Astrocyte of the spinal cord (primary cell): ENCODE measurements around the gene TMEM198.
A peak's percentile ranks its signal among the peaks of the same experiment; 100 is the strongest.

Experiments used
- DNase-seq: peaks from one replicate; pipeline ENCODE4 v3.0.0; 2011; ENCODE audit warnings: low read depth, low spot score
- H3K4me3 ChIP-seq: 2 replicates; pipeline ENCODE4 v1.5.1; 2011; ENCODE audit warnings: low read depth, mild to moderate bottlenecking, low read length, moderate library complexity
- CTCF ChIP-seq: IDR thresholded peaks from 2 replicates; pipeline ENCODE4 v1.5.1; 2012; ENCODE audit warnings: low read depth, mild to moderate bottlenecking, low read length, inconsistent platforms
- in situ Hi-C: cut with HindIII; loops from 2 replicates; pipeline ENCODE4 v1.10.0; 2017; ENCODE audit warnings: low sequenced_read_pairs

Gene TMEM198

DNA sequence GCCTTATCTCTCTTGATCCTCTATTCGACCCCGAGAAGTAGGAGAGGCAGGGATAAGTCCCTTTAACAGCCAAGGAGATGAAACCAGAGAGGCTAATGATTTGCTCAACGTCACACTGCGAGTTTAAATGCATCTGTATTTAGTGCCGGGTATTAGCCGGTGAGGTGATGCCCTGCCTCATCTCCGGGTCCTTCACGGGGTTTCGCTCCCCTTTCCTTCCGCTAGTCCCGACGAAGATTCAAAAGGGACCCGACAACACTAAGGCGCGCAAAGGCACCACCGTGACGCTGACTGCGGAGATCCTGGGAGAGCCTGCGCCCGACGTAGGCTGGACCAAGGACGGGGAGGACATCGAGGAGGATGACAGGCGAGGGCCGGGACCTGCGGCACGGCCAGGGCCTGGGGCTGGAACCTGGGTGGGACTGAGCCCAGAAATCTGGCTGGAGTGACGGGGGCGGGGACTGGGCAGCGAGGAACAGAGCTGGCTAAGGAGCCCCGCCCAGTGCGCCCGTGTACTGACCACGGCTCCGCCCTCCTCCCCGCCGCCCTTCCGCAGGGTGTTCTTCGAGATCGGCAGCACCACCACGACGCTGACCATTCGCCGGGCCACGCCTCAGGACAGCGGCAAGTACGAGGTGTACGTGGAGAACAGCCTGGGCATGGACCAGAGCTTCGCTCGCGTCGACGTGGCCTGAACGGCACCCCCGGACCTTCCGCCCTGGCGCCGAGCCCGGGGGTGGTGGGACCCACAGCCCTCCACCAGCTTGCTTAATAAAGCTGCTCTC is 46.1 kb upstream of the TMEM198 start:
- in situ Hi-C loops, result no loop called here
- no peak for TF ChIP-seq CTCF
- DNase-seq, result peak; percentile 75
- peak overlapping the region; percentile 88 for H3K4me3 ChIP-seq

DNA sequence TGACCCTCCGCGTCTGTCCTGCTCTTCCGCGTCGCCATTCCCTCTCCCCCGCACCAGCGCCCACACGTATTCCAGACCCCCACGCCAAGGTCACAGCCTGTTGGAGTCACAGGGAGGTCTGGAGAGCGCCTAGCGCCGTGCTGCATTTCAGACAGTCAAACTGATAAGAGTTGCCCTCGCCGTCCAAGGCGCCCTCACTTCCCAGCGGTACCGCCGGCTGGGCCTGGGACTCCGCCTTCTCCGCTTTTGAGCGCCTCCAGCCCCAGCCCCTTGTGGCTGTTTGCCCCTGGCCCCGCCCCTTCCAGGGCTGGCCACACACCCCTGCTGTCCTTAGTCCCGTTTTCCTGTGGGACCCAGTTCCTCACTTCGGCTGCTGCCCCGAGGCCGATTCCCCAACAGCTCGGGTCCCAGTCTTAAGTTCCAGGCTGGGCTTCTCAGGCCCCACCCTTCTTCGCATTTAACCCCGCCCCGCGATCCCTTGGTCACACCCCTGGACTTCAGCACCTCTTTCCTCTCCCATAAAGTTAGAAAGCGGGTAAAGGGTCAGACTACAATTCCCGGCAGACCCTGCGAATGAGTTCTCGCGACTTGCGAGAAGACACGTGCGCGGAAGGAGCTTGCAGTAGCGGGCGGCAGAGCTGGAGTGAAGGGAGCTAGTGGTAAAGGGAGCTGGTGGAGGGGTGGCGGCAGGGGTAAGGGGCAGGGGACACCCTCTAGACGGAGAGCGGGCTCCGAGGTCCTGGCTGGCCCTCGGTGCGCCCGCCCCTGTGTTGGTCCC is 45.4 kb upstream of the TMEM198 start, which contains the start of gene GMPPA:
Gene GMPPA, plus strand, starts transcription at position 612 of the 778 bp plus-strand sequence. CDS start 1,085 bp downstream, outside the sequence.
- DNase-seq, result peak; percentile 99
- in situ Hi-C loops, result no loop called here
- no peak for TF ChIP-seq CTCF
- H3K4me3 ChIP-seq, result peak within 1 kb of the TSS; percentile 88

DNA sequence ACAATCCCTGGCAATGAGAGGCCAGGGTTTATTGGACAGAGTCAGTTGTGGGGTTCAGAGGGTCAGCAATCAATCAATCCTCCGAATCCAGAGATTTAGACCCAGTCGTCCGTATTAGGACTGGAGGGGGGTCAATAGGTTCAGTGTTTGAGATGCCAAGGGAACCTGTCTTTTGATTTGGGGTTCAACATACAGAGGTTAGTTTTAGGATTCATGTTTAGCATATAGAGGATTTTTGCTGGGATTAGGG is 44.8 kb upstream of the TMEM198 start:
- DNase-seq, result no peak
- peak overlapping the region; percentile 88 for H3K4me3 ChIP-seq
- no peak for TF ChIP-seq CTCF
- in situ Hi-C loops, result no loop called here

DNA sequence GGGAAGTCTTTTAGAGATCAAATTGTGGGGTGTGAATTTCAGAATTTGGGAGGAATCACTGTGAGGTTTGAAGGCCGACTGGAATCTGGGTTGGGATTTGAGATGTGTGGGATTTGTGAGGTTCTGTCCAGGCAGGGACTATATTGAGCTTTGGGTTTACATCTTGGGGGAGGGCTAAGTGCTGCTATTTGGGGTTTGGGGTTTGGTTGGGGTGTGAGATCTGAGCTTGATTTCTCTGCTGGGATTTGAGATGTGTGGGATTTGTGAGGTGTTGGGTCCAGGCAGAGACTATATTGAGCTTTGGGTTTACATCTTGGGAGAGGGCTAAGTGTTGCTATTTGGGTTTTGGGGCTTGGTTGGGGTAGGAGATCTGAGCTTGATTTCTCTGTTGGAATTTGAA is 44.3 kb upstream of the TMEM198 start:
- in situ Hi-C loops, result no loop called here
- peak overlapping the region; percentile 88 for H3K4me3 ChIP-seq
- TF ChIP-seq CTCF, result no peak
- no peak for DNase-seq

DNA sequence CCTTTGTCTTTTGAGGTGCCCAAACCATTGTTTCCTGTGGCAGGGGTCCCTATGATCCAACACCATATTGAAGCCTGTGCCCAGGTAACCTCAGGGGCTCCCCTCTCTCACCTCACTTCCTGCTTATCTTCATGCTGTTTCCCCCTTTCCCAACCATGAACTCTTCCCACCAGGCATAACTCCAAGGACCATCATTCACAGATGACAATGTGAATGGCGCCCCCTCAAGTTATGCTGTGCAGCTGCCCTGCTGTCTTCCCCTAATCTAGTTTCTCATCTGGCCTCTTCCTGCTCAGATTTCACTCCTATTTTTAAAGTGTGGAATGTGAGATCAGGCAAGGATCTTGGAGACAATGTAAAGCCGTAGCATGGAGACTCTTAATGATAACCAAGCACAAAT is 43.7 kb upstream of the TMEM198 start:
- no peak overlapping the region for H3K4me3 ChIP-seq
- peak; percentile 36 for TF ChIP-seq CTCF
- no peak for DNase-seq
- in situ Hi-C loops, result no loop called here

GRCh38 chr2:219501849-219502248 is 42.0 kb upstream of the TMEM198 start:
- in situ Hi-C loops, result no loop called here
- no peak for DNase-seq
- no peak for TF ChIP-seq CTCF
- no peak overlapping the region for H3K4me3 ChIP-seq
